HG02852 (cell line): ENCODE results near the gene DSCAML1.

Source experiments
- ATAC-seq: cut with Tn5 transposase; IDR thresholded peaks from one replicate; pipeline ENCODE4 v1.9.1; 2021; ENCODE audit warnings: mild to moderate bottlenecking, moderate library complexity; ENCODE audit not compliant: unreplicated experiment

Gene DSCAML1

GRCh38 chr11:117532568-117532967, 264.4 kb downstream of the DSCAML1 start:
- no peak for ATAC-seq

GRCh38 chr11:117529816-117530215, 267.2 kb downstream of the DSCAML1 start:
- no peak for ATAC-seq

GRCh38 chr11:117528097-117528721, 268.8 kb downstream of the DSCAML1 start:
- ATAC-seq, result no peak

GRCh38 chr11:117527271-117527670, 269.7 kb downstream of the DSCAML1 start:
- ATAC-seq, result no peak

GRCh38 chr11:117525866-117526542, 271.0 kb downstream of the DSCAML1 start:
- no peak for ATAC-seq

- ATAC-seq, result no peak
Measured at GRCh38 chr11:117524468-117525183, 272.4 kb downstream of the DSCAML1 start.

- ATAC-seq, result no peak
Measured at GRCh38 chr11:117523680-117524079, 273.3 kb downstream of the DSCAML1 start.

- ATAC-seq, result no peak
Measured at GRCh38 chr11:117521974-117522373, 275.0 kb downstream of the DSCAML1 start.

GRCh38 chr11:117520966-117521365, 276.1 kb downstream of the DSCAML1 start:
- no peak for ATAC-seq

- ATAC-seq, result no peak
Measured at GRCh38 chr11:117520201-117520600, 276.8 kb downstream of the DSCAML1 start.

- ATAC-seq, result no peak
Measured at GRCh38 chr11:117519590-117519989, 277.4 kb downstream of the DSCAML1 start.

GRCh38 chr11:117519170-117519569, 277.8 kb downstream of the DSCAML1 start:
- no peak for ATAC-seq

- no peak for ATAC-seq
Measured at GRCh38 chr11:117518455-117518854, 278.6 kb downstream of the DSCAML1 start.

- no peak for ATAC-seq
Measured at GRCh38 chr11:117517097-117517496, 279.9 kb downstream of the DSCAML1 start.

- ATAC-seq, result no peak
Measured at GRCh38 chr11:117515892-117516787, 280.9 kb downstream of the DSCAML1 start.

GRCh38 chr11:117514256-117514655, 282.8 kb downstream of the DSCAML1 start:
- ATAC-seq, result no peak

- ATAC-seq, result no peak
Measured at GRCh38 chr11:117513666-117514065, 283.4 kb downstream of the DSCAML1 start.

GRCh38 chr11:117511931-117512539, 285.0 kb downstream of the DSCAML1 start:
- no peak for ATAC-seq

- ATAC-seq, result no peak
Measured at GRCh38 chr11:117511483-117511930, 285.5 kb downstream of the DSCAML1 start.

GRCh38 chr11:117510646-117511045, 286.4 kb downstream of the DSCAML1 start:
- ATAC-seq, result no peak
